Cerebellar cortex (tissue), 1 donor: ENCODE measurements around the gene TRIM2.

ENCODE experiments used
- DNase-seq: peaks from one replicate; pipeline ENCODE4 v3.0.0-alpha.2; 2015; ENCODE audit warnings: low spot score

Gene TRIM2

GRCh38 chr4:153372967-153373562 lies 168.8 kb downstream of the TRIM2 start:
- DNase-seq = no peak

GRCh38 chr4:153374442-153374841 lies 170.2 kb downstream of the TRIM2 start:
- no peak for DNase-seq

GRCh38 chr4:153375303-153375702 lies 171.1 kb downstream of the TRIM2 start:
- DNase-seq = no peak

- no peak for DNase-seq
Observed at GRCh38 chr4:153383131-153383530, 178.9 kb downstream of the TRIM2 start.

GRCh38 chr4:153384160-153384559 lies 179.9 kb downstream of the TRIM2 start:
- no peak for DNase-seq

- no peak for DNase-seq
Observed at GRCh38 chr4:153385784-153386183, 181.5 kb downstream of the TRIM2 start.

GRCh38 chr4:153387981-153388380 lies 183.7 kb downstream of the TRIM2 start:
- no peak for DNase-seq
